ENCODE results near the gene C14orf93. TPM values are rescaled to one million over a fixed set of nuclear protein-coding genes. Genes with fewer than 3 reads are reported as not detected.

C14orf93 gene
- total RNA-seq, 1 donor from 2014 or later = 9.9 TPM

GRCh38 chr14:23034498-23035302 lies 24.8 kb upstream of the C14orf93 start, which contains the start of gene PSMB5:
Gene PSMB5 (minus strand): TSS chr14:23034900. CDS start chr14:23034881, 19 bp downstream.
- Histone ChIP-seq H3K4me1 (ENCODE audit: control insufficient read depth in 3 of 3, insufficient read depth in 3 of 3, low read length in 3 of 3) (peaks cover 10 to 21% (median 17%) of the 10 kb centered on the region in 3 donors), H3K27ac (ENCODE audit: low read depth, low read length) (peak within 1 kb of the TSS; percentile 98), H3K27me3 (ENCODE audit: control insufficient read depth in 3 of 3, insufficient read depth in 3 of 3, low read length in 3 of 3) (no peaks in the 10 kb centered on the region), H3K9me3 (ENCODE audit: control insufficient read depth in 3 of 3, low read length in 3 of 3) (no peaks in the 10 kb centered on the region), H3K36me3 (ENCODE audit: control insufficient read depth in 3 of 3, insufficient read depth in 3 of 3, low read length in 3 of 3) (peaks cover 15 to 20% (median 17%) of the 10 kb centered on the region in 3 donors), H3K4me3 (ENCODE audit: low read length in 3 of 3) (peak within 1 kb of the TSS; percentile 89 to 97 (median 97)), H3K9ac (ENCODE audit: low read depth in 1 of 3, low read length in 3 of 3) (peak within 1 kb of the TSS; percentile 98 to 99 (median 99))

DNA sequence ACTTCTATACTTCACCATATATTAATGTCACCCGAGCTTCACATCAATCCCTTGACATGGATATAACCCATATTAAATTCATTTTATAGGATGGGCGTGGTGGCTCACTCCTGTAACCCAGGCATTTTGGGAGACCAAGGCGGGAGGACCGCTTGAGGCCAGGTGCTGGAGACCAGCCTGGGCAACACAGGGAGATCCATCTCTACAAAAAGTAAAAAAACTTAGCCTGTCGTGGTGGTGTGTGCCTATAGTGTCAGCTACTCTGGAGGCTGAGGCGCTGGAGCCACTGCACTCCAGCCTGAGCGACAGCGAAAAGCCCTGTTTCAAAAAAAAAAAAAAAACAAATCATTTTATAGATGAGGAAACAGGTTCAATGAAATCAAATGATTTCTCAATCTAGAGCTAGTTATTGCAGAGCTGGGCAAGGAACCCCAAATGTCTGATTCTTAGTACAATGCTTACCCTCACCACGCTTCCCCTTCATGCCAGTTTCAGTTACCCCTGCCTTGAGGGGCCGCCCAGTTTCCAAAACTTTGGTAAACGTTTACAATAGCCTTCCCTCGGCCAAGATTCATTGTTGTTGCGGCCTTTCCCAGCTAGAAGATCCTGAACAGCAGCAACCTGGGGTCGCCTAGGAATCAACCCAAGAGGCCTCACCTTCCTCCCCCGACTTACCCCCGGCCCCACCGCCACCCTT lies 24.0 kb upstream of the C14orf93 start:
- peak overlapping the region; percentile 89 to 97 (median 97) for H3K4me3 ChIP-seq (ENCODE audit: low read length in 3 of 3)
- peaks cover 17 to 23% (median 18%) of the 10 kb centered on the region in 3 donors for H3K36me3 ChIP-seq (ENCODE audit: control insufficient read depth in 3 of 3, insufficient read depth in 3 of 3, low read length in 3 of 3)
- H3K27ac ChIP-seq (ENCODE audit: low read depth, low read length) = peak overlapping the region; percentile 98
- H3K4me1 ChIP-seq (ENCODE audit: control insufficient read depth in 3 of 3, insufficient read depth in 3 of 3, low read length in 3 of 3) = peaks cover 10 to 24% (median 21%) of the 10 kb centered on the region in 3 donors
- no peaks in the 10 kb centered on the region for H3K9me3 ChIP-seq (ENCODE audit: control insufficient read depth in 3 of 3, low read length in 3 of 3)
- H3K9ac ChIP-seq (ENCODE audit: low read depth in 1 of 3, low read length in 3 of 3) = peak overlapping the region; percentile 98 to 99 (median 99)
- no peaks in the 10 kb centered on the region for H3K27me3 ChIP-seq (ENCODE audit: control insufficient read depth in 3 of 3, insufficient read depth in 3 of 3, low read length in 3 of 3)

DNA sequence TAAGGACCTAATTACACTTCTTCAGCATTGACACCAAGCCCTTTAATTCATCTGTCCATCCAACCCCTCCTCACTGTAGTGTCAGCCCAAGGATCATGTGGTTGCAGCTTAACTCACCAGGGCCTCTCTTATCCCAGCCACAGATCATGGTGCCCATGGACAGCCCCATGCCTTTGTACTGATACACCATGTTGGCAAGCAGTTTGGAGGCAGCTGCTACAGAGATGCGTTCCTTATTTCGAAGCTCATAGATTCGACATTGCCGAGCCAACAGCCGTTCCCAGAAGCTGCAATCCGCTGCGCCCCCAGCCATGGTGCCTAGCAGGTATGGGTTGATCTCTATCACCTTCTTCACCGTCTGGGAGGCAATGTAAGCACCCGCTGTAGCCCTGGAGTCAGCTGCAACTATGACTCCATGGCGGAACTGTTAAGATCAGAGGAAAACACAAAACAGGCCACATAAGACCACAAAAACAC lies 23.3 kb upstream of the C14orf93 start:
- Histone ChIP-seq H3K4me3 (ENCODE audit: low read length in 3 of 3) (peak overlapping the region; percentile 54 to 97 (median 89)), H3K4me1 (ENCODE audit: control insufficient read depth in 3 of 3, insufficient read depth in 3 of 3, low read length in 3 of 3) (peaks cover 10 to 24% (median 21%) of the 10 kb centered on the region in 3 donors), H3K9ac (ENCODE audit: low read depth in 1 of 3, low read length in 3 of 3) (peak overlapping the region in 2 of 3 donors; percentile 98 to 99), H3K27ac (ENCODE audit: low read depth, low read length) (no peak overlapping the region), H3K27me3 (ENCODE audit: control insufficient read depth in 3 of 3, insufficient read depth in 3 of 3, low read length in 3 of 3) (no peaks in the 10 kb centered on the region), H3K9me3 (ENCODE audit: control insufficient read depth in 3 of 3, low read length in 3 of 3) (no peaks in the 10 kb centered on the region), H3K36me3 (ENCODE audit: control insufficient read depth in 3 of 3, insufficient read depth in 3 of 3, low read length in 3 of 3) (peaks cover 21 to 26% (median 24%) of the 10 kb centered on the region in 3 donors)

DNA sequence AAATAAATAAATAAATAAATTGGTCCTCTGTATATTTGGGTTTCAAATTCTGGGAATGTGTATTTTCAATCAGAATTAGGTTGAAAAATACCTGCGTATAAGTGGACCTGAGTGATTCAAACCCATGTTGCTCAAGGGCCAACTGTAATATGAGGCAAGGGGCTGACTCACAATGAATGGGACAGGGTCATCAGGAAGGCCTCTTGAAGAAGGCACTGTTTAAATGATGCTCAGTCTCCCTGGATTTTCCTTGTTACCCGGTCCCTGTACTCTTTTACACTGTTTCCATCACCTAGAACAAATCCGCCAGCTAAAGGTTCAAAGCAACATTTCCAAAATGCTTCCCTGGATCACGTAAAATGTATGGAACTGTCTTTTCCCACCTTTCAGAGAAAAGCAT lies 21.0 kb upstream of the C14orf93 start:
- Histone ChIP-seq H3K9ac (ENCODE audit: low read depth in 1 of 3, low read length in 3 of 3) (no peak overlapping the region), H3K27ac (ENCODE audit: low read depth, low read length) (no peak overlapping the region), H3K36me3 (ENCODE audit: control insufficient read depth in 3 of 3, insufficient read depth in 3 of 3, low read length in 3 of 3) (peaks cover 28 to 29% (median 28%) of the 10 kb centered on the region in 3 donors), H3K9me3 (ENCODE audit: control insufficient read depth in 3 of 3, low read length in 3 of 3) (no peaks in the 10 kb centered on the region), H3K4me1 (ENCODE audit: control insufficient read depth in 3 of 3, insufficient read depth in 3 of 3, low read length in 3 of 3) (peaks cover 10 to 27% (median 21%) of the 10 kb centered on the region in 3 donors), H3K27me3 (ENCODE audit: control insufficient read depth in 3 of 3, insufficient read depth in 3 of 3, low read length in 3 of 3) (no peaks in the 10 kb centered on the region), H3K4me3 (ENCODE audit: low read length in 3 of 3) (no peak overlapping the region)

- Histone ChIP-seq H3K9ac (ENCODE audit: low read depth in 1 of 3, low read length in 3 of 3) (no peak overlapping the region), H3K36me3 (ENCODE audit: control insufficient read depth in 3 of 3, insufficient read depth in 3 of 3, low read length in 3 of 3) (peaks cover 39 to 41% (median 39%) of the 10 kb centered on the region in 3 donors), H3K9me3 (ENCODE audit: control insufficient read depth in 3 of 3, low read length in 3 of 3) (no peaks in the 10 kb centered on the region), H3K4me3 (ENCODE audit: low read length in 3 of 3) (no peak overlapping the region), H3K27ac (ENCODE audit: low read depth, low read length) (no peak overlapping the region), H3K27me3 (ENCODE audit: control insufficient read depth in 3 of 3, insufficient read depth in 3 of 3, low read length in 3 of 3) (no peaks in the 10 kb centered on the region), H3K4me1 (ENCODE audit: control insufficient read depth in 3 of 3, insufficient read depth in 3 of 3, low read length in 3 of 3) (peaks cover 7 to 14% (median 13%) of the 10 kb centered on the region in 3 donors)
Observed at GRCh38 chr14:23028799-23029198, 18.9 kb upstream of the C14orf93 start.

DNA sequence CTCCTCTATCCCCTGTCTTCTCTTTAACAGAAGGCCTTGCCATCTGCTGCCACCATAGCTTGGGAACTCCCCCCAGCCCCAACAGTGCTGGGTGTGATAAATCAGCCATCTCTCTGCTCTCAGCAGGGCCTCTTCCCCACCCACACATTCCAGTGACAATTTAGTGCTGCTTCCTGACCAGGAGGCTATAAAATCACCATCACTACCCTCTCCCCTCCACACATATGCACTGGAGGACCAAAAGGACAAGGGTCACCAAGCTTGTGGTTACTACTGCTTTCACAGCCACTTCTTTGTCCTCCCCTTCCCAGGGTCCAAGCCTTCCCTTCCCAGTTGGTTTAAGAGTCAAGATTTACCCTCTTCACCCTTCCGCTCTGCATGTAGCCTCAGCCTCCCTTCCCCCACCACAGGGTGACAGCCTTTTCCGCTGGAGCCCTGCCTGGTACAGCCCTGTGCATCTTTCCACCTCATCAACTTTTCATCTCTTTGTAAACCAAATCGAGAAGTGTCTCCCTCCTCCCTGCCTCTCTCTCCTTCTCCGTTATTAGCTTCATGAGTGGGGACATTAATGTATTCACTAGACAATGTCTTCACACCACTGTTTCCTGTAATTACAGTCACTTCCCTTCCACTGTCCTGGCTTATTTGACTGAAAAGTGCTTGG lies 15.3 kb upstream of the C14orf93 start:
- Histone ChIP-seq H3K9me3 (ENCODE audit: control insufficient read depth in 3 of 3, low read length in 3 of 3) (no peaks in the 10 kb centered on the region), H3K27ac (ENCODE audit: low read depth, low read length) (no peak overlapping the region), H3K9ac (ENCODE audit: low read depth in 1 of 3, low read length in 3 of 3) (no peak overlapping the region), H3K4me1 (ENCODE audit: control insufficient read depth in 3 of 3, insufficient read depth in 3 of 3, low read length in 3 of 3) (peaks cover 0 to 6% (median 4%) of the 10 kb centered on the region in 3 donors), H3K27me3 (ENCODE audit: control insufficient read depth in 3 of 3, insufficient read depth in 3 of 3, low read length in 3 of 3) (no peaks in the 10 kb centered on the region), H3K36me3 (ENCODE audit: control insufficient read depth in 3 of 3, insufficient read depth in 3 of 3, low read length in 3 of 3) (peaks cover 19 to 26% (median 23%) of the 10 kb centered on the region in 3 donors), H3K4me3 (ENCODE audit: low read length in 3 of 3) (no peak overlapping the region)

- peaks cover 0 to 6% (median 4%) of the 10 kb centered on the region in 3 donors for H3K4me1 ChIP-seq (ENCODE audit: control insufficient read depth in 3 of 3, insufficient read depth in 3 of 3, low read length in 3 of 3)
- H3K27me3 ChIP-seq (ENCODE audit: control insufficient read depth in 3 of 3, insufficient read depth in 3 of 3, low read length in 3 of 3) = no peaks in the 10 kb centered on the region
- no peak overlapping the region for H3K27ac ChIP-seq (ENCODE audit: low read depth, low read length)
- H3K9ac ChIP-seq (ENCODE audit: low read depth in 1 of 3, low read length in 3 of 3) = no peak overlapping the region
- no peaks in the 10 kb centered on the region for H3K9me3 ChIP-seq (ENCODE audit: control insufficient read depth in 3 of 3, low read length in 3 of 3)
- peaks cover 19 to 26% (median 23%) of the 10 kb centered on the region in 3 donors for H3K36me3 ChIP-seq (ENCODE audit: control insufficient read depth in 3 of 3, insufficient read depth in 3 of 3, low read length in 3 of 3)
- no peak overlapping the region for H3K4me3 ChIP-seq (ENCODE audit: low read length in 3 of 3)
Observed at GRCh38 chr14:23024612-23025075, 14.7 kb upstream of the C14orf93 start.

GRCh38 chr14:23023795-23024152 lies 13.8 kb upstream of the C14orf93 start:
- Histone ChIP-seq H3K4me1 (ENCODE audit: control insufficient read depth in 3 of 3, insufficient read depth in 3 of 3, low read length in 3 of 3) (peaks cover 0 to 3% (median 0%) of the 10 kb centered on the region in 3 donors), H3K4me3 (ENCODE audit: low read length in 3 of 3) (no peak overlapping the region), H3K36me3 (ENCODE audit: control insufficient read depth in 3 of 3, insufficient read depth in 3 of 3, low read length in 3 of 3) (peaks cover 15 to 21% (median 21%) of the 10 kb centered on the region in 3 donors), H3K27me3 (ENCODE audit: control insufficient read depth in 3 of 3, insufficient read depth in 3 of 3, low read length in 3 of 3) (no peaks in the 10 kb centered on the region), H3K27ac (ENCODE audit: low read depth, low read length) (no peak overlapping the region), H3K9me3 (ENCODE audit: control insufficient read depth in 3 of 3, low read length in 3 of 3) (no peaks in the 10 kb centered on the region), H3K9ac (ENCODE audit: low read depth in 1 of 3, low read length in 3 of 3) (no peak overlapping the region)

GRCh38 chr14:23023022-23023794 lies 13.3 kb upstream of the C14orf93 start:
- Histone ChIP-seq H3K36me3 (ENCODE audit: control insufficient read depth in 3 of 3, insufficient read depth in 3 of 3, low read length in 3 of 3) (peaks cover 13 to 17% (median 17%) of the 10 kb centered on the region in 3 donors), H3K9ac (ENCODE audit: low read depth in 1 of 3, low read length in 3 of 3) (no peak overlapping the region), H3K4me3 (ENCODE audit: low read length in 3 of 3) (no peak overlapping the region), H3K4me1 (ENCODE audit: control insufficient read depth in 3 of 3, insufficient read depth in 3 of 3, low read length in 3 of 3) (peaks cover 0 to 3% (median 0%) of the 10 kb centered on the region in 3 donors), H3K9me3 (ENCODE audit: control insufficient read depth in 3 of 3, low read length in 3 of 3) (no peaks in the 10 kb centered on the region), H3K27me3 (ENCODE audit: control insufficient read depth in 3 of 3, insufficient read depth in 3 of 3, low read length in 3 of 3) (no peaks in the 10 kb centered on the region), H3K27ac (ENCODE audit: low read depth, low read length) (no peak overlapping the region)
